GOT3 (cell line): ENCODE data around the gene AKAP6.
"Not testable (repeated sequence)": the region's sequence is repeated elsewhere in the genome, so short reads cannot be mapped to it uniquely, and the experiment has no call there.

ENCODE experiments used
- DNase-seq: peaks from one replicate; lab custom pipeline; 2025; ENCODE audit warnings: mixed read lengths; lab: John Stamatoyannopoulos, UW

Gene AKAP6

DNA sequence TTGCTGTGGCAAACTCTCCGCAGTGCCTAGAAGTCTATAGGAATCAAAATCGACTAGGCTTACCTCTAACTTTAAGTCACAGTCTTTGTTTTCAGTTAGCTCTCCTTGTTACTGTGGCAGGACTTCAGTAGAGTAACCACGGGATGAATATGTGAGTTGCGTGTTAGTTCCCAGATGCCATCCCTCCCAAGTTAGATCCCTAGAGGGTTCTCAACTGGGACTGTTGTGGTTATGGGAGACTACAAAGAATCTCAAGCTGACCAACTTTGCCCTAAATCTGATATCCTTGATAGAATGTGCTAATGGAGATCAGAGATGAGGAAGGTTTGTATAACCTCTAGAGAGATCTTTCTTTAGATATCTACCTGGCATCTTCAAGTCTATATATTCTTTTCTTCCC is 208.1 kb downstream of the AKAP6 start:
- DNase-seq = no peak

DNA sequence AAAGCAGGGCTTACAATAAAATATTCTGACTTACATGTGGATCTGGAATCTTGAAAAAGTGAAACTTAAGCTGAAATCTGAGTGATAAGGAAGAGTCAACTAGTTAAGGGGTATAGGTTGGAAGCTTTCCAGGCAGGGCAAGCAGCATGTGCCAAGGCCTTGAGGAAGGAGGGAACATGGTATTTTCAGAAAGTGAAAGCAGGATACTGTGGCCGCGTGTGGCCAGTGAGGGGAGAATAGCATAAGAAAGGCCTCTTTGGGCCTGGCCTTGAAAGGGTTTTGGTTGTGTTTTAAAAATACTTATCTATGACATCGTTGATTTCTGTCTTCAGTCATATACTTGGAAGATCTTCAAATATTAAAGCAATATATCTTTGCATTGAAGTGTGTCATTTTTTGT is 213.4 kb downstream of the AKAP6 start:
- DNase-seq = no peak

DNA sequence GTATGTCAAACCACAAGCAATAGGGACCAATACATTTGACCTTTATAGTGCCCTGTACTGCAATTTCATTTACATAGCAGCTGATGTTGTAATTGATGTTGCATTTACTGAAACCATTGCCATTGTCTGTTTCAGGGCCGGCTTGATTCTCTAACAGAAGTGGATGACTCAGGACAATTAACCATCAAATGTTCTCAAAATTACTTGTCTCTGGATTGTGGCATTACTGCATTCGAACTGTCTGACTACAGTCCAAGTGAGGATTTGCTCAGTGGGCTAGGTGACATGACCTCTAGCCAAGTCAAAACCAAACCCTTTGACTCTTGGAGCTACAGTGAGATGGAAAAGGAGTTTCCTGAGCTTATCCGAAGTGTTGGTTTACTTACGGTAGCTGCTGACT is 216.0 kb downstream of the AKAP6 start:
- DNase-seq = no peak

DNA sequence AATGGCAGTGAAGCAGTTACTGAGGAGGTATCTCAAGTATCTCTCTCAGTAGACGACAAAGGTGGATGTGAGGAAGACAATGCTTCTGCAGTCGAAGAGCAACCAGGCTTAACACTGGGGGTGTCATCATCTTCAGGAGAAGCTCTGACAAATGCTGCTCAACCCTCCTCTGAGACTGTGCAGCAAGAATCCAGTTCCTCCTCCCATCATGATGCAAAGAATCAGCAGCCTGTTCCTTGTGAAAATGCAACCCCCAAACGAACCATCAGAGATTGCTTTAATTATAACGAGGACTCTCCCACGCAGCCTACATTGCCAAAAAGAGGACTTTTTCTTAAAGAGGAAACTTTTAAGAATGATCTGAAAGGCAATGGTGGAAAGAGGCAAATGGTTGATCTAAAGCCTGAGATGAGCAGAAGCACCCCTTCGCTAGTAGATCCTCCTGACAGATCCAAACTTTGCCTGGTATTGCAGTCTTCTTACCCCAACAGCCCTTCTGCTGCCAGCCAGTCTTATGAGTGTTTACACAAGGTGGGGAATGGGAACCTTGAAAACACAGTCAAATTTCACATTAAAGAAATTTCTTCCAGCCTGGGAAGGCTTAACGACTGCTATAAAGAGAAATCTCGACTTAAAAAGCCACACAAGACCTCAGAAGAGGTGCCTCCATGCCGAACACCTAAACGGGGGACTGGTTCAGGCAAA is 216.6 kb downstream of the AKAP6 start:
- no peak for DNase-seq

DNA sequence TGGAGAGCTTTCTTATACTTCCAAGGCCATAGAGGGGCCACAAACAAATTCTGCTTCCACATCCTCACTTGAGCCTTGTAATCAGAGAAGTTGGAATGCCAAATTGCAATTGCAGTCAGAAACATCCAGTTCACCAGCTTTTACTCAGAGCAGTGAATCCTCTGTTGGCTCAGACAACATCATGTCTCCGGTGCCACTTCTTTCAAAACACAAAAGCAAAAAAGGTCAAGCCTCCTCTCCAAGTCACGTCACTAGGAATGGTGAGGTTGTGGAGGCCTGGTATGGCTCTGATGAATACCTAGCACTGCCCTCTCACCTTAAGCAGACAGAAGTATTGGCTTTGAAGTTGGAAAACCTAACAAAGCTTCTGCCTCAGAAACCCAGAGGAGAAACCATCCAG is 217.1 kb downstream of the AKAP6 start:
- DNase-seq = no peak

DNA sequence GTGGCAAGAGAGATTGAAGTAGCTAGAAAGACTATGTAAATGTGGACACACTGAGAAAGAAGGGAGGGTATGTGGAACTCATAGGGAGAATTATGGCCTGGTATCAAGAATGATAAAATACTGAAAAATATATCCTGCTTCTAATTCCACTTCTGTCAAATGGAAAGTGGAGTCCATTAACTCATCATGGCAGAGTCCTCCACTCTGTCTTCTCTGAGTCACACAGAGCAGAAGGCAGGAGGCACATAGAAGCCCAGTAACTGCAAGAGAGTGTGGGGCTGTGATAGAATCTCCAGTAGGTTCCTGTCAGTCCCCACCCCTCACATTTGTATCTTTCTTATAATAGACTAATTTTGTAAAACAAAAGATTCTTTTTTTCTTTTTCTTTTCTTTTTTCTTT is 223.7 kb downstream of the AKAP6 start:
- DNase-seq = no peak

DNA sequence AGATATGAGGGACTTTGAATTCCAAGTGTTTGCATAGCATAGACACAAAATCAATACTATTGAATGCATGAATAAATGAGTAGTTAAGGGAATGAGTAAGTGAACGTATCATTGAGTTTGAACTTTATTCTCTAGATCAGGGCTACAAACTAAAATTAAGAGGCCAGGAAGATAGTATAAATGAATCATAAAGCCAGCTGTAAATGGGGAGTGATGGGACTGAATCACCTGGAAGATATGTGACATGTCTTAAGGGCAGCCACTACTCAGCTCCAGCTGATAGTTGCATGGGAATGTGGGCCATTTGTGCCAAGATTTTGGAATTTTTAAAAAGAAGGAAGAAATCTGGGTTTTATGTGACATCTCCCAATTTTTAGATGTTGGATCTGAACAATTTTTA is 229.9 kb downstream of the AKAP6 start:
- DNase-seq = no peak

DNA sequence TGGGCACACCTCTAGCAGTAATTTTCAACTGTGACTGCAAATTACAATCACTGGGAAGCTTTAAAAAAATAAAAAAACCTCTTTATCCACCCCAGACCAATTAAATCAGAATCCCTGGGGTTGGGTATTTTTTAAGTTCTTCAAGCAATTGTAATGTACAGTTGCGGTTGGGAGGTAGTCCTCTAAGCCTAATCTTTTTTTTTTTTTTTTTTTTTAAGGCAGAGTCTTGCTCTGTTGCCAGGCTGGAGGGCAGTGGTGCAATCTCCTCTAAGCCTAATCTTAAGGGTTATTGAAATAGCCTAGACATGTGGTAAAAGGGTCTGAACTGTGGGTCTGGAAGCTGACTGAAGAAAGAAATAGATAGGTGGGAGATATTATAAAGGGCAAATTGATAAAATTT is 230.5 kb downstream of the AKAP6 start:
- DNase-seq = no peak

DNA sequence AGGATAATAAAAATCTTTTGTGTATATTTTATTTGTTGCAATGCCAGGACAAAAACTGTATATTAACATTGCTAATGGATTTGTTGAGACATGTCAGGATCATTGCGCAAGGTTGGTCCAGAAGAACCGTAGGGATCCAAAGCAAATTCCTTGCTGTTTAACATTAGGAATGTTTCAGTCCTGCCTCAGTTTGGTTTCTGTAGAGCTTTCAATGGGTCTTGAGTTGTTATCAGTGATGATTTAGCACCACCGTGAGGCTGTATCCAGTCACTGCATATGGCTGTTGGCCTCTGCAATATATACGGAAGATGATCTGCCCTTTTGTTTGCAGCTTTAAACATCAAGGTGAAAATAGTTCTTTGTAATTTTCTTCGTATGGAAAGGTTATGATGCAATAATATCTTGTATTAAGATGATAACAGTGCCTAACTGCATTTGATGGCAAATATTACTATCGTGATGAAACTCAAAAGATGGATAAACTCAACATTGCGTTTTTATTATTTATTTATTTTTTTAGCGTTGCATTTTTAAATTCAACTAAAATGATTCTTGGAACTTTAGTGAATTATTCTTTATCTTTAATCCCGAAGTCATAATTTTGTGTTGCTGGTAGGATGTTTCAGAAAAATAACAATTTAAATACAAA is 231.2 kb downstream of the AKAP6 start:
- DNase-seq = no peak

DNA sequence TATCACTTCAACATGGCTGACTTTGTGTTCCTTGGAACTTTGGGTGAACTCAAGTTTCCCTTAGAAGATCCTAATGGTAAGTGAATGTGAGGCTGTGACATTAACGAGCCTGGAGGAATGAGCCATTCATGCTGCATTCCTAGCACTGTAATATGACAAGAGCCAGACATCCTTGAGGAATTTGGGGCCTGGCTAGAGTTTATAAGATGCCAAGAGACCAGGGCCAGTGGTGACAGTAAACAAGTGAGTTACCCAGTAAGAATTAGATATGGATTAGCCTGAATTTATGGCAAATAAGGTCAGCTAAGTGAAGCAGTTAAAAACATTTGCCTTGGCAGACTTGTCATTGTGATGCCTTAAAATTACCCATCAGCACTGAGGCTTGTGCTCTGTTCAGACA is 232.4 kb downstream of the AKAP6 start:
- DNase-seq = no peak

DNA sequence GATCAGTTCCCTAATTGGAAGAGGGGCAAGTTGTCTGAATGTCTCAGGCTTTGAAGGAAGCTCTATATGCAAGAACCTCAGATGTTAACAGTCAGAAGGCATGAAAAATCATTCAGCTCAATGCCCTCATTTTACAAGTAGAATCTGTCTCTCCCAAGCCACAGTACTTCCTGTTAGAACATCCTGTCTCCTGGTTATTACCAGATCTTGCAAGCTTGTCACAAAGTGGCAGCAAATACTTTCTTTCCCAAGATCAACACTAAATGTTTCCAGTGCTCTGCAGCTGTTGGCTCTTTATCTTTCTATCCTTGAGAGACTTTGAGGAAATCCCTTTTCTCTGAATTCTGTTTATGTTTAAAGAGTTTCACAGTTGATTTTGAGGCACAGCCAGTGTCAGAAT is 235.5 kb downstream of the AKAP6 start:
- DNase-seq = no peak

DNA sequence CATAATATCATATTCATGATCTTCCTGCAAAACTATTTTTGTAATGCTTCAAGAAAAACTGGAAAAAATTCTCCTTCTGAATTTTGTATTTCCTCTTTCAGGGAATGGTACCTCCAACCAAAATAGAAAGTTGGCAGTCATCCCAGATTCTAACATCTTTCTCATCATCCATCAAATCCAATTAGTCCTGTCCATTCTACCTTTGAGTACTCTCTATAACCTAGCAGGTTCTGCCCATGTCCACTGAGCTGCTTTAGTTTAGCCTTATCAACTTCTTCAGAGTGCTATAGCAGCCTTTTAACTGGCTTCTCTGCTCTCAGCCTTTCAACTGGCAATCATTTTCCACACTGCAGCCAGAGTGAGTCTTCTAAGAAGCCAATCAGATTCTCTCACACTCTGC is 236.2 kb downstream of the AKAP6 start:
- no peak for DNase-seq

DNA sequence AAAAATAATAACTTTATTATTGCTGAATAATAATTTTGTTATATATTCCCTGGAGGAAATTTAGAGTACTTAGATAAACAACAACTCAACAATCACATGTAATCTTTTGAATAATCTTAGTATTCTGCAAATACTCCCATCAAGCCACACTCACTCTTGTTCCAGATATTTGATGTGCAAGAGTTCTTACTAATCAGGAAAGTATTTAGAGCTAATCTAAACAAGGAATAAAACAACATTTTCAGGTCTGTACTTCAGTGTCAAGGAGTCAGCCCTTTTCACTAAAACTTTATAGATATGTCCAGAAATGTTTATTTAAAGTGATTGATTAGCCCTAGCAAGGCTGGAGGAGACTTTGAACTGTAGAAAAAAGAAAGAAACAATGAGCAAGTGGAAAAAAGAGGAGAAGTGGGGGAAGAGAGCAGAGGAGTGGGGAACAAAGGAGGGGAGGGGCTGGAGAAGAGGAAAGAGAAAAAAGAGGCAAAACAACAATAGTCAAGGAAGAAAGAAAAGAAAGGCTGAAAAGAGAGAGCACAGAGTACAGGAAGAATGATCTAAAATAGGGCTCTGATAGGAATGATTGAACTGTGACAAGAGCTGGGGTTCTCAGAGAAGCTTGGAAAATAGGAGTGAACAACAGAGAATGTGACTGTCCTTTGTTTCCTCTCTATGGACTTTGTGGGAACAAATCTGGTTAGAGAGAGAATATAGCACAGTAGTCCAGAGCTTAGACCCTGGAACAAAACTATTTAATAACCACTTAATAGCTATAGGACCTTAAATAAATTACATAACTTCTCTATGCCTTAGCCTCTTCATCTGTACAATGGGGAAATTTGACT is 238.7 kb downstream of the AKAP6 start:
- no peak for DNase-seq

DNA sequence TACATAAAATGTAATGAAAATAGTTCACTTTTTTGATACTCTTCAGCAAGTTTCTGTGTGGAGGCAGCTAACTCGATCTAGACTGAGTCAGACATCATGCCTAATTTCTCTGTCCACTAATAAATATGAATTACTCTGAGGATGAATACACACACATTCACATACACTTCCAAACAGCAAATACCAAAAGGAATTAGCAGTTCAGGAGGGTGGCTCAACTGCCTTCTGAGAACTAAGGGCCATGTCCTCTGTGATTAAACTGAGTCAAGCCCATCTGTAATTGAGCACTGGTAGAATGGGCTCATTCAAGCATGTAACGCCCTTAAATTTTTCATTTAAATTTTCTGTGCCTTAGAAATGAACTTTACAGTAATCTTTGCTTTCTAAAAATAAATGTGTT is 242.5 kb downstream of the AKAP6 start:
- DNase-seq = no peak

DNA sequence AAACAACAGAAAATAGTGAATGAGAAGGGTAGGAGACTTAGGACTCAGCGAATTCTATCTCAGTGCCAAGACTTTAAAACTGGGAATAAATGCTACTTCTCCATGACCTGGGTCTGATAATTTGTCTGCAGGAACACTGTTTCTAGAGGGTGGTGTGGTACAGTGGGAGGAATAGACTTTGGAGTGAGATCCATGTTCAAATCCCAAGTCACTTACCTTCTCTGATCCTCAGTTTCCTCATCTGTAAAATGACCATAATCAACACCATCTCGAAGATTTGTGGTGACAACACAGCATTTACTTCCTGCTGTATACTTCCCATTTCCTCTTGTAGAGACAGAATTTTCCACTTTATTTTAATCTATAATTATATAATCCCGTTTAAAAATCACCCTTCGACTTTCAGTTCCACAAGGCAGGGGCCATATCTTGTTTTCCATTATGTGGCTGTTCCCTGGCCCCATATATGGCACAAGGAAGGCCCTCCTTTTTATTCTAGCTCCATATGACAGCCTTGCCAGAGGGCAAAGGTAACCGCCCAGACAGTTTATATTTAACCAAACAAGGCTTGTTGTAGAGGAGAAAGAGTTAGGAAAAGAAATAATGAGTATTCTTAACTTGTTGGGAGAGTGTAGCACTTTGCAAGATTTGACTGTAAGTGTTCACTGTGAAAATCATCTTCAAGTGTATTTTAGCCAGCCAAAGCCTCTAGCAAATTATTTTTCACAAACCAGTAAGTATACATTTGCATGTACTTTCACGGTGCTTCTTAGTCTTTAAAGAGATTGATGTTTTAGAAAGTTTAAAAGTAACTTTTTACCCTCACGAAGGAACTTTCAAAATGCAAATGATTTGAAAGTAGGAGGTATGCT is 243.1 kb downstream of the AKAP6 start:
- no peak for DNase-seq

DNA sequence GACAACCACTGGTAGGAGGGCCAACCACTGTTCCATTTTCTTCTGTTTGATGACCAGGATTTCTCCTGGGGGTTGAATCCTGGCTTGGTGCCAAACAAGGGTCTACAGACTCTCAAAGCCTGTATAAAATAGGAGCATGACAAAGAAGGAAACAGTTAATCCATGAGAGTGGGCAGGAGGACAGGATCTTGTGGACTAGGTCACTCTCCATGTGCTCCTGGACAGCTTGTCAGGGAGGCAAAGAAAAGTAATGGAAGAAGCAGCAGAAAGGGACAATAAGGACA is 243.7 kb downstream of the AKAP6 start:
- DNase-seq = no peak

DNA sequence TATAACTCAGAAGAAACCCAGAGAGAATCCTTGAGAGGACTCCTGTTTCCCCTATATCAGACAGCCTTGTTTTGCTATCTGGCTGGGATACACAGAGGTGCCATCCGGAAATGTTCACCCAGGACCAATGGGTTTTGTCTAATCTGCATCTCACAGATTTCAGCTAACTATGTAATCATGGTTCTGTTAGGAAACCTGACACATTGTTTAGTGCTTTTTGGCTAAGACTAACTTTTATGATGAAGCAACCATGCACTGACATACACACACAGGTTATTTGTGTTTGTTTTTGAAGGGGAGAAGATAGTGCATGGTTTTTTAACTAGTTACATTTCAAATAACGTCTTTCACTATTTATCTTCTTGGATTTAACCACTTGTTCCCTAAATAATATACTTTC is 245.2 kb downstream of the AKAP6 start:
- no peak for DNase-seq

DNA sequence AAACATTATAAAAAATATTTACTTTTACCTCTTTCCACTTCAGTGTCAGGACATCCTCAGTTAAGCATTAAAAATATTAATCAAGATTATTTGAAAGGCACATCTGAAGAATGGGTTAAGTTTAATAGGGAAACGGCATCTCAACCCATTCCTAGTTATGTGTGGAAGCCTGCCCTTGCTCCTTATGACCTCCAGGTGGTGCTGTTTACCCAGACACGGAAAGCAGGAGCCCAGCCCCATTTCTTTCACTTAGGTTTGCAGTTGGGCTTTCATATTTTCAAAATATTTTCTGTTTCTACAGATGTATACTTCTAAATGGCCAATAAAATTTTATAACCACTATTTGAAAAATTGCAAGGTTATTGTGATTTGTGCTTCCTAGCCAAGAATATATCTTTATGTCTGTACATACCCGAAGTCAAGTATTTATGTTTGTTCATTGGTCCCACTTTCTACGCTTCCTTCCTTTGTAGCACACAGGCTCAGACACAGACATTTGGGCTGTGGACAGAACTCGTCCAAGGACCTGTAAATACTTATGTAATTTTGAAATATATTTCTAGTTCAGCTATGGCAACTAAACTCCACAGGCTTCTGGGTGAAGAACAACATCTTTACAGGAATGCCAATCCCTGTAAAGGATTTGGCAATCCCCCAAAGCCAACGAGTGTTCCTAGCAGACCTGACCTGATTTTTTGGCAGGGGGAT is 247.1 kb downstream of the AKAP6 start:
- peak; percentile 1 for DNase-seq

DNA sequence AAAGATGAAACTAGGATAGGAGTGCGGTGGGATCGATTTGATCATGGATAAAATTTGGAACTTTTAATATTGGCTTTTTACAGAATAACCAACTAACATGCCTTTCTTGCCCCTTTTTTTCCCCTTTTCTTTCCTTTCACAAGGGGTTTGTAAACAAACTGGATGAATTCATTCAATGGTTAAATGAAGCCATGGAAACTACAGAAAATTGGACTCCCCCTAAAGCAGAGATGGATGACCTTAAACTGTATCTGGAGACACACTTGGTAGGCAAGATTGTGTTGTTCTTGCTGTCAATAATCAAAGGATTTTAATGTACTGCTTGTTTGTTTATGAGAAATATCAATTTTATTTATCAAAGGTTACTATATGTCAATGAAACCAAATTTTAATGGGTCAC is 247.9 kb downstream of the AKAP6 start:
- no peak for DNase-seq

DNA sequence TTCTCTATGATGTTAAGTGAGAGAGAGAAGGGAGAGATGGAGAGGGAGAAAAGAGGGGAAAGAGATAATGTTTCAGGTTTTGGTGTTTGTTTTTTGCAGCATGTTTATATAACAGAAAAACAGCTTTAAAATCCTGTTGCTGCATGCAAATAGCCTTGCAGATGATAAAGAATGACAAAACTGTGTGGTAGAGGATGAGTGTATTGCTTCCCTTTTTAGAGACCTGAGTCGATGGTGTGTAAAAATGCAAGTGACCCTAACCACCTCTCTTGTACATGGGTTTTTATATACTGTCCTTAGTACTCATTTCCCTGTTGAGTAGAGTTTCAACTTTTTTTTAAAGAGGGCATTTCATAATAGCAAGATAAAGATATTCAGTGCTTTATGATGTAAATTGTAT is 249.1 kb downstream of the AKAP6 start:
- no peak for DNase-seq

DNA sequence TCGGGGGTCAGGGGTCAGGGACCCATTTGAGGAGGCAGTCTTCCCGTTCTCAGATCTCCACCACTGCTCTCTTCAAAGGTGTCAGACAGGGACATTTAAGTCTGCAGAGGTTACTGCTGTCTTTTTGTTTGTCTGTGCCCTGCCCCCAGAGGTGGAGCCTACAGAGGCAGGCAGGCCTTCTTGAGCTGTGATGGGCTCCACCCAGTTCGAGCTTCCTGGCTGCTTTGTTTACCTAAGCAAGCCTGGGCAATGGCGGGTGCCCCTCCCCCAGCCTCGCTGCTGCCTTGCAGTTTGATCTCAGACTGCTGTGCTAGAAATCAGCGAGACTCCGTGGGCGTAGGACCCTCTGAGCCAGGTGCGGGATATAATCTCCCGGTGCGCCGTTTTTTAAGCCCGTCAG is 254.3 kb downstream of the AKAP6 start:
- DNase-seq = not testable (repeated sequence)

DNA sequence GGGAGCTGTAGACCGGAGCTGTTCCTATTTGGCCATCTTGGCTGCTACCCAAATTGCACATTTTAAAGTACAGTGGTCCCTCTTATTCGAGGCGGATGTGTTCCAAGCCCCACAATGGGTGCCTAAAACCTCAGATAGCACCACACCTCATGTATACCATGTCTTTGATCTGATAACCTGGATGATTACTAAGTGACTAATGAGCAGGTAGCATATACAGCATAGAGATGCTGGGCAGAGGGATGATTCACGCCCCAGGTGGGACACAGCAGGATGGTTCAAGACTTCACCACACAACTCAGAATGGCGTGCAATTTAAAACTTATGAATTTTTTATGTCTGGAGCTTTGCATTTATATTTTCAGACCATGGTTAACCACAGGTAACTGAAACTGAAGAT is 255.0 kb downstream of the AKAP6 start:
- DNase-seq = no peak
